Measurements from ENCODE around the gene ZNF774.

- TF ChIP-seq POLR2A (IDR thresholded peaks at IDR 0.05) (no peak), CTCF (IDR thresholded peaks at IDR 0.05) (no peak)
These were observed 491 bp upstream of the ZNF774 start for GRCh38 chr15:90351479-90352106.
